ENCODE data around the gene SIN3A. TPM values are rescaled to one million over a fixed set of nuclear protein-coding genes. Genes with fewer than 3 reads are reported as not detected.

Gene SIN3A
- total and polyA plus RNA-seq, 9 of the 15 experiments (the other 6 are each of a cell fraction or from before 2014, with no cell fraction given), result 11.1 to 70.3 (median 25.3) TPM

DNA sequence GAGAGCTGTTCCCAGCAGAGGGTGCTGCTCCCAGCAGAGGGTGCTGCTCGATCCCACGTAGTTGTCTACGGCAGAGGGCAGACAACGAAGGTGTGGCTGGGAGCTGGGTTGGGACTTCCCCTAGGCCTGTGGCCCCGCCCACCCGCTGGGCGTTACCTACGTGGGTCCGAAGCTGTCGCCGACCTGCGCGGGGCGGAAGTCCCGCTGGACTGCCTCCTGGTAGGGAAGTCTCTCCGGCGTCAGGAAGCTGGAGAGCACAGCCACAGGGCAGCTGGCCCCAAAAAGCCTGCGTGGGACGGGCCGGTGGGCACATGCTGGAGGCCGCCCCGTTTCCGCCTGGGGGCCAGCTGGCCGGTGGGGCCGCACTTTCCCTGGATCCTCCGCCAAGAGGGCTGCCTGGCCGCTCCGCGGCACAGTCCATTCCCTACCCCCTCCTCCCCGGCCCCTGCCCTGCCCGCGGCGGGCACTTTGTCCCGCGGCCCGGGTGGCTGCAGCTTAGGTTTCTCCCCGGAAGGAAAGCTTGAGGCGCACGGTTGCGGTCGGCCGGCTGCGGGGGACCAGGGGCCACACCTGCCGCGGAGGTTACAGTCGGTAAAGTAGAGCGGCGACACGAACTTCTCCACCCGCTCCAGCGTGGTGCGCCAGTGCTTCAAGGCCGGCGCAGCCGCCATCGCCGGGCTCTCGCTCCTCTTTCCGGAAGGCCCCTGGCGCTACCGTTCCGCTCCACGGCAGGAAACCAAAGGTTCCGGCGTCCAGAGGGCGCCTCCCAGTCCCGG, 83.4 kb downstream of the SIN3A start, which contains the start of gene MAN2C1 (continued):
- TF ChIP-seq, protein P1, sequence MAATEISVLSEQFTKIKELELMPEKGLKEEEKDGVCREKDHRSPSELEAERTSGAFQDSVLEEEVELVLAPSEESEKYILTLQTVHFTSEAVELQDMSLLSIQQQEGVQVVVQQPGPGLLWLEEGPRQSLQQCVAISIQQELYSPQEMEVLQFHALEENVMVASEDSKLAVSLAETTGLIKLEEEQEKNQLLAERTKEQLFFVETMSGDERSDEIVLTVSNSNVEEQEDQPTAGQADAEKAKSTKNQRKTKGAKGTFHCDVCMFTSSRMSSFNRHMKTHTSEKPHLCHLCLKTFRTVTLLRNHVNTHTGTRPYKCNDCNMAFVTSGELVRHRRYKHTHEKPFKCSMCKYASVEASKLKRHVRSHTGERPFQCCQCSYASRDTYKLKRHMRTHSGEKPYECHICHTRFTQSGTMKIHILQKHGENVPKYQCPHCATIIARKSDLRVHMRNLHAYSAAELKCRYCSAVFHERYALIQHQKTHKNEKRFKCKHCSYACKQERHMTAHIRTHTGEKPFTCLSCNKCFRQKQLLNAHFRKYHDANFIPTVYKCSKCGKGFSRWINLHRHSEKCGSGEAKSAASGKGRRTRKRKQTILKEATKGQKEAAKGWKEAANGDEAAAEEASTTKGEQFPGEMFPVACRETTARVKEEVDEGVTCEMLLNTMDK (IDR thresholded peaks at IDR 0.05; ENCODE audit: borderline replicate concordance, insufficient read depth, low read depth, low read length, poor library complexity, severe bottlenecking), result peak; percentile 84
- TF ChIP-seq CREM (IDR thresholded peaks at IDR 0.05; ENCODE audit: low read depth) (peak; percentile 89), EGR1 (conservative IDR thresholded peaks at IDR 0.05) (peak; percentile 43), ESRRA (IDR thresholded peaks at IDR 0.05; ENCODE audit: borderline replicate concordance, low read depth) (peak; percentile 69), EP400 (IDR thresholded peaks at IDR 0.05) (peak; percentile 93), BRCA1 (IDR thresholded peaks at IDR 0.05) (no peak), BRCA1 (CRISPR knock-in tag; IDR thresholded peaks at IDR 0.05) (no peak), JUN (IDR thresholded peaks at IDR 0.05; ENCODE audit: borderline replicate concordance, low read depth, low read length) (peak; percentile 36; the same call in 1 of the 2 replicates), JUN (CRISPR knock-in tag; IDR thresholded peaks at IDR 0.05; ENCODE audit: borderline replicate concordance) (peak; percentile 68; the same call in 1 of the 2 replicates), SAP30 (IDR thresholded peaks at IDR 0.05; ENCODE audit: borderline replicate concordance, insufficient read depth, low read depth, low read length, poor library complexity, severe bottlenecking) (peak; percentile 79), ZC3H8 (IDR thresholded peaks at IDR 0.05) (no peak), HMG20B (CRISPR knock-in tag; IDR thresholded peaks at IDR 0.05) (peak; percentile 80; the same call in 1 of the 2 replicates), SMAD4 (CRISPR knock-in tag; conservative IDR thresholded peaks at IDR 0.05) (peak; percentile 92), ZNF12 (CRISPR knock-in tag; IDR thresholded peaks at IDR 0.05) (0 out of 2 replicates have a peak, but pooled peaks have one; percentile 61), MCM5 (IDR thresholded peaks at IDR 0.05; ENCODE audit: low read depth) (no peak), SNIP1 (IDR thresholded peaks at IDR 0.05; ENCODE audit: low read depth) (no peak), CHD1 (IDR thresholded peaks at IDR 0.05; ENCODE audit: low read length) (peak; percentile 86), SAFB (IDR thresholded peaks at IDR 0.05; ENCODE audit: borderline replicate concordance, low read depth, low read length) (peak; percentile 93), RHOXF2B (CRISPR knock-in tag; conservative IDR thresholded peaks at IDR 0.05) (no peak)
- TF ChIP-seq, protein P2, sequence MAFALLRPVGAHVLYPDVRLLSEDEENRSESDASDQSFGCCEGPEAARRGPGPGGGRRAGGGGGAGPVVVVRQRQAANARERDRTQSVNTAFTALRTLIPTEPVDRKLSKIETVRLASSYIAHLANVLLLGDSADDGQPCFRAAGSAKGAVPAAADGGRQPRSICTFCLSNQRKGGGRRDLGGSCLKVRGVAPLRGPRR (CRISPR knock-in tag; IDR thresholded peaks at IDR 0.05), result 0 out of 2 replicates have a peak, but pooled peaks have one; percentile 20
- TF ChIP-seq, protein P3, sequence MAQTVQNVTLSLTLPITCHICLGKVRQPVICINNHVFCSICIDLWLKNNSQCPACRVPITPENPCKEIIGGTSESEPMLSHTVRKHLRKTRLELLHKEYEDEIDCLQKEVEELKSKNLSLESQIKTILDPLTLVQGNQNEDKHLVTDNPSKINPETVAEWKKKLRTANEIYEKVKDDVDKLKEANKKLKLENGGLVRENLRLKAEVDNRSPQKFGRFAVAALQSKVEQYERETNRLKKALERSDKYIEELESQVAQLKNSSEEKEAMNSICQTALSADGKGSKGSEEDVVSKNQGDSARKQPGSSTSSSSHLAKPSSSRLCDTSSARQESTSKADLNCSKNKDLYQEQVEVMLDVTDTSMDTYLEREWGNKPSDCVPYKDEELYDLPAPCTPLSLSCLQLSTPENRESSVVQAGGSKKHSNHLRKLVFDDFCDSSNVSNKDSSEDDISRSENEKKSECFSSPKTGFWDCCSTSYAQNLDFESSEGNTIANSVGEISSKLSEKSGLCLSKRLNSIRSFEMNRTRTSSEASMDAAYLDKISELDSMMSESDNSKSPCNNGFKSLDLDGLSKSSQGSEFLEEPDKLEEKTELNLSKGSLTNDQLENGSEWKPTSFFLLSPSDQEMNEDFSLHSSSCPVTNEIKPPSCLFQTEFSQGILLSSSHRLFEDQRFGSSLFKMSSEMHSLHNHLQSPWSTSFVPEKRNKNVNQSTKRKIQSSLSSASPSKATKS (CRISPR knock-in tag; IDR thresholded peaks at IDR 0.05), result no peak
- TF ChIP-seq, protein P4, sequence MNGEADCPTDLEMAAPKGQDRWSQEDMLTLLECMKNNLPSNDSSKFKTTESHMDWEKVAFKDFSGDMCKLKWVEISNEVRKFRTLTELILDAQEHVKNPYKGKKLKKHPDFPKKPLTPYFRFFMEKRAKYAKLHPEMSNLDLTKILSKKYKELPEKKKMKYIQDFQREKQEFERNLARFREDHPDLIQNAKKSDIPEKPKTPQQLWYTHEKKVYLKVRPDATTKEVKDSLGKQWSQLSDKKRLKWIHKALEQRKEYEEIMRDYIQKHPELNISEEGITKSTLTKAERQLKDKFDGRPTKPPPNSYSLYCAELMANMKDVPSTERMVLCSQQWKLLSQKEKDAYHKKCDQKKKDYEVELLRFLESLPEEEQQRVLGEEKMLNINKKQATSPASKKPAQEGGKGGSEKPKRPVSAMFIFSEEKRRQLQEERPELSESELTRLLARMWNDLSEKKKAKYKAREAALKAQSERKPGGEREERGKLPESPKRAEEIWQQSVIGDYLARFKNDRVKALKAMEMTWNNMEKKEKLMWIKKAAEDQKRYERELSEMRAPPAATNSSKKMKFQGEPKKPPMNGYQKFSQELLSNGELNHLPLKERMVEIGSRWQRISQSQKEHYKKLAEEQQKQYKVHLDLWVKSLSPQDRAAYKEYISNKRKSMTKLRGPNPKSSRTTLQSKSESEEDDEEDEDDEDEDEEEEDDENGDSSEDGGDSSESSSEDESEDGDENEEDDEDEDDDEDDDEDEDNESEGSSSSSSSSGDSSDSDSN (IDR thresholded peaks at IDR 0.05; ENCODE audit: borderline replicate concordance in 1 of 2, low read depth in 2 of 2, low read length in 2 of 2), result peak; percentile 88 to 93; a peak in 3 of 4 replicates

Measured in K562 (cell line).